K562 (cell line): ENCODE results near the gene SETDB1. TPM values are rescaled to one million over a fixed set of nuclear protein-coding genes. Genes with fewer than 3 reads are reported as not detected.

Source experiments
- ATAC-seq: fragments of 200-7000 bp; cut with Tn5 transposase; 3 replicates; pipeline ENCODE4 v1.9.1; 2020; ENCODE audit warnings: moderate library complexity
- BruUV-seq: library from RNA; stranded (reverse); fragments of 400-500 nt; replicated peaks from 2 replicates; lab custom pipeline; 2021; lab: Mats Ljungman, UMichigan
- CTCF ChIA-PET: fragments of 300-600 bp; formaldehyde crosslinking; extraction: SDS; loops from one replicate; lab custom pipeline; 2021; ENCODE audit warnings: low intra/inter-chr PET ratio; lab: Yijun Ruan, JAX
- POLR2A ChIA-PET: fragments of 300-600, 350-650 bp; sonication (Branson Sonifier 250); formaldehyde crosslinking; extraction: SDS; loops from one replicate; lab custom pipeline; 2021; ENCODE audit warnings: antibody characterized with exemption, inconsistent platforms; lab: Yijun Ruan, JAX
- DNase-seq, 4 experiments: peaks; one replicate each; pipeline versions ENCODE4 v3.0.0 to v3.0.0-alpha.2; 2011 to 2018; ENCODE audit warnings: low spot score in 3 of 4, mixed read lengths in 3 of 4; ENCODE audit errors: extremely low read depth in 1 of 4
- FAIRE-seq: peaks from 2 replicates; lab custom pipeline; 2011; peaks lifted over from hg19 to GRCh38; lab: Jason Lieb, UNC
- H2AFZ ChIP-seq: 2 replicates; pipeline ENCODE4 v1.6.0; 2011; ENCODE audit warnings: low read depth, low read length, control low read depth, inconsistent platforms
- H3K27ac ChIP-seq: fragments of 200-600 bp; 3 replicates; pipeline ENCODE4 v1.8.0; 2011; ENCODE audit warnings: low read depth, mild to moderate bottlenecking, control low read depth, inconsistent platforms, low read length, moderate library complexity, mixed read lengths; ENCODE audit errors: extremely low read depth
- H3K27me3 ChIP-seq, 2 experiments: fragments of 300-600 bp in 1 of 2; 2 replicates in 1 of 2; 3 replicates in 1 of 2; pipeline versions ENCODE4 v1.6.0 to v1.8.0; 2011; ENCODE audit warnings: inconsistent platforms in 2 of 2, low read length in 2 of 2, mild to moderate bottlenecking in 1 of 2, mixed read lengths in 1 of 2, moderate library complexity in 1 of 2; ENCODE audit not compliant: control insufficient read depth in 2 of 2, insufficient read depth in 2 of 2
- H3K36me3 ChIP-seq: fragments of 300-600 bp; 3 replicates; pipeline ENCODE4 v1.8.0; 2011; ENCODE audit warnings: mild to moderate bottlenecking, low read length, inconsistent platforms; ENCODE audit not compliant: control insufficient read depth, insufficient read depth
- H3K4me1 ChIP-seq, 2 experiments: fragments of 200-600 bp in 1 of 2; replicated peaks in 1 of 2; 2 replicates in 1 of 2; 3 replicates in 1 of 2; pipeline versions ENCODE4 v1.5.1 to v1.8.0; 2011; ENCODE audit warnings: inconsistent platforms in 2 of 2, low read length in 2 of 2, mild to moderate bottlenecking in 1 of 2, mixed read lengths in 1 of 2, moderate library complexity in 1 of 2; ENCODE audit not compliant: control insufficient read depth in 2 of 2, insufficient read depth in 2 of 2
- H3K4me2 ChIP-seq: 2 replicates; pipeline ENCODE4 v1.6.1; 2011; ENCODE audit warnings: low read length, control low read depth, inconsistent platforms, mixed read lengths; ENCODE audit not compliant: insufficient read depth
- H3K4me3 ChIP-seq: fragments of 200-600 bp; sonication (generic), shearing (Covaris generic); 2 replicates; pipeline ENCODE4 v1.5.1; 2016; ENCODE audit warnings: control low read depth, inconsistent platforms
- H3K79me2 ChIP-seq: fragments of 200-600 bp; 3 replicates; pipeline ENCODE4 v1.8.0; 2011; ENCODE audit warnings: low read length, inconsistent platforms; ENCODE audit not compliant: control insufficient read depth, insufficient read depth
- H3K9ac ChIP-seq, 2 experiments: 2 replicates each; pipeline versions ENCODE4 v1.6.0 to v1.6.1; 2011; ENCODE audit warnings: low read depth in 2 of 2, low read length in 2 of 2, control low read depth in 1 of 2, inconsistent platforms in 1 of 2, mild to moderate bottlenecking in 1 of 2, mixed read lengths in 1 of 2; ENCODE audit not compliant: insufficient read depth in 1 of 2
- H3K9me1 ChIP-seq: one replicate; pipeline ENCODE4 v1.6.0; 2011; ENCODE audit warnings: inconsistent platforms, mild to moderate bottlenecking, low read length, moderate library complexity; ENCODE audit not compliant: control insufficient read depth, insufficient read depth
- H3K9me3 ChIP-seq: replicated peaks from 2 replicates; pipeline ENCODE4 v1.5.1; 2011; ENCODE audit warnings: low read depth, low read length, inconsistent platforms; ENCODE audit not compliant: control insufficient read depth, insufficient read depth
- H4K20me1 ChIP-seq: replicated peaks from 2 replicates; pipeline ENCODE4 v1.6.1; 2011; ENCODE audit warnings: low read length, inconsistent platforms, mixed read lengths; ENCODE audit not compliant: control insufficient read depth, insufficient read depth
- BRD9 ChIP-seq: fragments of 450-650 bp; IDR thresholded peaks from 2 replicates; pipeline ENCODE4 v1.6.1; 2018; ENCODE audit warnings: low read depth; ENCODE audit not compliant: partially characterized antibody
- DDX20 ChIP-seq: fragments of 450-650 bp; IDR thresholded peaks from 2 replicates; pipeline ENCODE4 v1.6.1; 2016; ENCODE audit warnings: missing genetic modification characterization, low read depth, mild to moderate bottlenecking, missing compliant biosample characterization, moderate library complexity
- HDAC6 ChIP-seq: IDR thresholded peaks from 2 replicates; pipeline ENCODE4 v1.6.1; 2012; ENCODE audit warnings: low read depth, mild to moderate bottlenecking, control low read depth, inconsistent platforms, low read length, moderate library complexity
- NBN ChIP-seq: fragments of 450-650 bp; IDR thresholded peaks from 2 replicates; pipeline ENCODE4 v1.6.1; 2016; ENCODE audit warnings: low read depth, mild to moderate bottlenecking
- POLR2A ChIP-seq: fragments of 450-650 bp; conservative IDR thresholded peaks from 2 replicates; pipeline ENCODE4 v1.6.1; 2016
- POLR2AphosphoS5 ChIP-seq: IDR thresholded peaks from 2 replicates; pipeline ENCODE4 v1.6.1; 2011; ENCODE audit warnings: mild to moderate bottlenecking, low read depth, low read length, moderate library complexity; ENCODE audit not compliant: control insufficient read depth, insufficient read depth
- WGBS: fragments of 100-300 bp; shearing (Covaris generic); methylation state at CpG from one replicate; pipeline ENCODE4 v1.1.6; 2016; ENCODE audit warnings: low coverage, mixed read lengths; ENCODE audit not compliant: insufficient coverage; ENCODE audit errors: missing lambda C conversion rate; 5-methylcytosine and 5-hydroxymethylcytosine counted together
- in situ Hi-C: fragments of 300-500 bp; cut with MboI; formaldehyde crosslinking; loops from 4 replicates; pipeline ENCODE4 v1.15.0; 2018; ENCODE audit warnings: inconsistent platforms, mixed read lengths
- intact Hi-C: fragments of 100-400 bp; cut with micrococcal nuclease; formaldehyde crosslinking; loops from 2 replicates; pipeline ENCODE4 v1.14.2; 2022
- polyA plus RNA-seq, 8 experiments: library from polyadenylated mRNA; depleted of rRNA in 4 of 8; stranded (reverse) in 5 of 8; unstranded in 3 of 8; fragments of >200 nt; fragmentation: Nextera tagmentation in 2 of 8; fragmentation: Illumina TruSeq in 1 of 8; extraction: Ambion mirVana in 2 of 8; extraction: Trizol in 1 of 8; gene quantifications; 2 replicates each; pipeline versions ENCODE4 v1.2.1 to v1.2.3, GENCODE V29; 2011 to 2014; ENCODE audit warnings: inconsistent platforms in 1 of 8, missing spikeins in 1 of 8
- total RNA-seq, 7 experiments: library from RNA; depleted of rRNA in 6 of 7; stranded (reverse); fragments of >200 nt in 6 of 7; fragmentation: Illumina TruSeq in 2 of 7; extraction: Trizol in 2 of 7; gene quantifications; 2 replicates each; pipeline versions ENCODE4 v1.2.1 to v1.2.3, GENCODE V29; 2011 to 2021; ENCODE audit warnings: low replicate concordance in 1 of 7

Gene SETDB1
- total and polyA plus RNA-seq, 9 of the 15 experiments (the other 6 are each of a cell fraction or from before 2014, with no cell fraction given) = 21.5 to 64.4 (median 42.0) TPM

DNA sequence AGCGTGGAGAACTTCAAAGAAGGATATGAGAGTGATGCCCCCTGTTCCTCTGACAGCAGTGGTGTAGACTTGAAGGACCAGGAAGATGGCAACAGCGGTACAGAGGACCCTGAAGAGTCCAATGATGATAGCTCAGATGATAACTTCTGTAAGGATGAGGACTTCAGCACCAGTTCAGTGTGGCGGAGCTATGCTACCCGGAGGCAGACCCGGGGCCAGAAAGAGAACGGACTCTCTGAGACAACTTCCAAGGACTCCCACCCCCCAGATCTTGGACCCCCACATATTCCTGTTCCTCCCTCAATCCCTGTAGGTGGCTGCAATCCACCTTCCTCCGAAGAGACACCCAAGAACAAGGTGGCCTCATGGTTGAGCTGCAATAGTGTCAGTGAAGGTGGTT lies 34.5 kb downstream of the SETDB1 start:
- 91% methylated on average over 6 of the region's 7 CpGs for WGBS
- FAIRE-seq (no peak), ATAC-seq (no peak), DNase-seq (no peak)
- BruUV-seq = TSS peak; percentile 45
- Histone ChIP-seq H3K27me3 (no peaks in the 10 kb centered on the region), H2AFZ (no peak overlapping the region), H3K36me3 (peaks cover 83% of the 10 kb centered on the region), H3K4me2 (no peak overlapping the region), H3K4me3 (no peak overlapping the region), H3K4me1 (no peaks in the 10 kb centered on the region; a peak in 1 of 5 replicates), H3K9me1 (no peaks in the 10 kb centered on the region), H3K79me2 (no peaks in the 10 kb centered on the region), H3K9ac (no peak overlapping the region), H3K9me3 (no peaks in the 10 kb centered on the region), H3K27ac (no peak overlapping the region), H4K20me1 (0 out of 2 replicates have a peak, but pooled peaks cover 3% of the 10 kb centered on the region)
- in situ Hi-C loops = no loop called here
- POLR2A ChIA-PET = interaction anchor here (0.6 to 1.1 kb wide), 4 partner anchors 10 to 152 kb away, joined by 3 to 4 read pairs (median 3); partner anchors contain the start of gene CTSK
- intact Hi-C loops = no loop called here
- TF ChIP-seq BRD9 (no peak), NBN (no peak), DDX20 (no peak), POLR2AphosphoS5 (peak; percentile 23; the same call in 1 of the 2 replicates)
- CTCF ChIA-PET = no interaction called here

DNA sequence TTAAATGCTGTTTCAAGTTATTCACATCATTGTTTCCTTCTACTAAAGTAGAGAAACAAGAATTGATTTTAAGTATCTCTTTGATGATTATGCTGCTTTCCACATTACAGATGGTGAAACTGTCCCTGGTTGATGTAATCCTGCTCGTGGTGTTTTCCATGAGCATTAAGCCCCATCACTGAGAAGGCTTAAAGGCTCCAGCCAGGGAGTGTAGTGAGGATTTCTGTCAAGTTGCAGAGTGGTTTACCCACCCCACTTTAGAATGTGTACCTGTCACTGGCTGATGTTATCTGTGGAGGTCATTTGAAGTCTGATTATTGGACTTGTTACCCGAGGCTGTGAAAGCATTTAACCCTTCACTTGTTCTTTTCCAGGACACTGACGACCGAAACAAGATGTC lies 35.6 kb downstream of the SETDB1 start:
- DNase-seq (no peak), ATAC-seq (peak; percentile 15), FAIRE-seq (peak; percentile 52)
- Histone ChIP-seq H3K4me2 (no peak overlapping the region), H3K79me2 (no peaks in the 10 kb centered on the region), H4K20me1 (0 out of 2 replicates have a peak, but pooled peaks cover 6% of the 10 kb centered on the region), H3K4me1 (no peaks in the 10 kb centered on the region; a peak in 1 of 5 replicates), H3K27me3 (no peaks in the 10 kb centered on the region)
- BruUV-seq = no TSS peak
- intact Hi-C loops = no loop called here
- POLR2A ChIA-PET = interaction anchor here (0.7 to 5.6 kb wide), 3 partner anchors 10 to 14 kb away, joined by 5 to 58 read pairs (median 15); partner anchors contain the start of gene CERS2
- TF ChIP-seq POLR2A = peak; percentile 11; the same call in 1 of the 2 replicates
- no peak for TF ChIP-seq HDAC6
- TF ChIP-seq, all 486 proteins: peak for 1
- 57% methylated on average over 4 of the region's 4 CpGs for WGBS
- in situ Hi-C loops = no loop called here
- H3K4me3 ChIP-seq = no peak overlapping the region
- peaks cover 89% of the 10 kb centered on the region for H3K36me3 ChIP-seq
- CTCF ChIA-PET = no interaction called here
- H3K9me3 ChIP-seq = no peaks in the 10 kb centered on the region
- H2AFZ ChIP-seq = no peak overlapping the region
- H3K9me1 ChIP-seq = no peaks in the 10 kb centered on the region
- H3K9ac ChIP-seq = no peak overlapping the region
- no peak overlapping the region for H3K27ac ChIP-seq
